ENCODE results near the gene MIPEP. TPM values are rescaled to one million over a fixed set of nuclear protein-coding genes. Genes with fewer than 3 reads are reported as not detected.
"Not testable (repeated sequence)": the region's sequence is repeated elsewhere in the genome, so short reads cannot be mapped to it uniquely, and the experiment has no call there.

The MIPEP gene
- total RNA-seq, 1 donor from 2014 or later = 6.5 TPM

DNA sequence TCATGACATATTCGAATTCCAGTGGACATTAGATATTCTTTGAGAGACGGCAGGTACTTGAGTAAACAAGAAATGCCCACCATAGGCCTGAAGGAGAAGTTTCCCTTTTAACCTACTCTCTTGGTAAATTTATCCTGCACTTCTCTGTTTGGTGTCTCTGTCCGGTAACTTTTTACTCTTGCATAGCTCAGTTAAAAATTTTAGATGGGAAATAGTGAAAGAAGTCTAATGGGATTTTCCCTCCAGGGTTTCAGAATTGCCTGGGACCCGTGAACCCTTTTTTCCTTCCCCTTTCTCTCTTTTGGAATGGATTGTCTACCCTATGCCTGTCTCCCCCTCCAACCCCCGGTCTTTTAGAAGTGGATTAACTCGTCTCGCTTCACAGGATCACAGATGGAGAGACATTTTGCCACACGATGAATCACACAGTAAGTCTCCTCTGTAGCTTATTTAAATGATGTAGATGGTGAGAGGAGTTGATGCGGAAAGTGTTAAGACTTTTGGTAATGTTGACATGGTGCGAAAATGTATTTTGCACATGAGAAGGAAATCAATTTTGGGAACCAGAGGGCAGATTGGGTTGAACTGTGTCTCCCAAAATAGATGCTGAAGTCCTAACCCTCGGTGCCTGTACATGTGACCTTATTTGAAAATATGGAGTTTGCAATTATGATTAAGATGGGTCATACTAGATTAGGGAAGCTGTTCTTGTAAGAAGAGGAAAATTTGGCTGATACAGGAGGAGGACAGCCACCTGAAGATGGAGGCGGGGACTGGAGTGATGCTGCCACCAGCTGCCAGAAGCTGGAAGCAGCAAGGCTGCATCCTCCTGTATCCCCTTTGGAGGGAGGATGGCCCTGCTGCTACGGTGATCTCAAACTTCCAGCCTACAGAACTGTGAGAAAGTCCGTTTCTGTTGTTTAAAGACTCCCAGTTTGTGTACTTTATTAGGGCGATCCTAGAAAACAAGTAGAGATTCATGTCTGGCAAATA lies 711 bp upstream of the MIPEP start:
- DNase-seq (ENCODE audit: low read depth in 2 of 2) = no peak

- not testable (repeated sequence) for DNase-seq (ENCODE audit: low read depth in 2 of 2)
Observed at GRCh38 chr13:23884361-23884760, 4.8 kb downstream of the MIPEP start.

- DNase-seq (ENCODE audit: low read depth in 2 of 2) = no peak
Observed at GRCh38 chr13:23883255-23883654, 5.9 kb downstream of the MIPEP start.

DNA sequence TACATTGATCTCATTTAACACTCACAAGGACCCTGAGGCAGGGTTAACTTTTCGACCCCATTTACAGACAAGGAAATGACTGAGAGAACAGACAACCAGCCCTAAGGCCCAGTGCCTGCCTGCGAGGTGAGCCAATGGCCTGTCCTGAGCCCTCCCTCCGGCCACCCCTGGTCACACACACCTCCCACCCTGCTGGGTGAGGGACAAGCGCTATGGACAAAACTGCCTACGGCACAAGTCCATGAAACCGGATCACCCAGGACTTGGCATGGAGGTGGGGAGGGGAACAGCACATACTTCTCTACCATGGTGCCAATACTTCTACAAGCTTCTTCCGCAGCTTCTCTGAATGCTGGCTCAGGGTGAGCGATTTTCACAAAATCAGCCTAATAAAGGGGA lies 7.8 kb downstream of the MIPEP start:
- not testable (repeated sequence) for DNase-seq (ENCODE audit: low read depth in 2 of 2)

DNA sequence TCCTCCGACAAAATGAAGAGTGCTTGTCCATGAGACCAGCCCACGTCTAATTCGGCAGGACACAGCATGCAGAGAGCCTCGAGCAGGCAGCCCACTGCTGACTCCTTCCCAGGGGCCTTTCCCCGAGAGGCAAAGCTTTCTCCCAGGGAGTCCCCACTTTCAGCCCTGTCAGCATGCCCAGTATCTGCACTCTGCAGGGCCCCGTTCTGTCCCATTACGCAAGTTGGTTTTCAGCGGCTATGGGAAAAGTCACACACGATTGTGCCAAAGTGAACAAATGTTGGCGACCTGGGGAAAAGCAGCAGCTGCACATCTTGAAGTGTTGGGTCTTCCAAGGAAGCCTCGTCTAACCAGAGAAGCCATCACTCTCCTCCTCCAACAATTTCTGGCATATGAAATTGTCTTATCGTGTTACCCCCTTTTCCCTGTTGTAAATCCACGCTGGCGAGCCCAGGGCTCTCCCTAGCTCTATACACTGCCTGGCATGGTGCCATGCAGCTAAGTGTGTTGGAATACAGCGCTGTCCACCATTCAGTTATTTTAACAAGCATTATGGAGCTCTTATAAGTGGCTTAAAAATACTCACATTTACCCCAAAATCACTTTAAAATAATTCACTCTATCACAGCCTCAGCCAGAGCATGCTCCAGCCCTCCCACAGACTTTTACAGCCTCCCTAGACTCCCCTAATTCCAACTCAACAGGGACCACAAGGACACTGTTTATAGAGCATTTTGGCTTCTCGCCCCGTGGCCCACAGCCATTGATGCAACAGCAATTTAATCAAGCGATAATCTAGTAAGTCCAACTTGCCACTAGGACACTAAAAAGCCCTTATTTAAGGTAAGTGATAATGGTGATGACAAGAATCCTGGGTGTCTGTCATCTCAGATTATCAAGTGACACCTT lies 8.5 kb downstream of the MIPEP start:
- not testable (repeated sequence) for DNase-seq (ENCODE audit: low read depth in 2 of 2)

- no peak for DNase-seq (ENCODE audit: low read depth in 2 of 2)
Observed at GRCh38 chr13:23877286-23877685, 11.9 kb downstream of the MIPEP start.

- DNase-seq (ENCODE audit: low read depth in 2 of 2) = peak; percentile 15 to 34
Observed at GRCh38 chr13:23876265-23876664, 12.9 kb downstream of the MIPEP start.

GRCh38 chr13:23871616-23872220 lies 17.5 kb downstream of the MIPEP start:
- peak; percentile 43 to 56 for DNase-seq (ENCODE audit: low read depth in 2 of 2)

DNA sequence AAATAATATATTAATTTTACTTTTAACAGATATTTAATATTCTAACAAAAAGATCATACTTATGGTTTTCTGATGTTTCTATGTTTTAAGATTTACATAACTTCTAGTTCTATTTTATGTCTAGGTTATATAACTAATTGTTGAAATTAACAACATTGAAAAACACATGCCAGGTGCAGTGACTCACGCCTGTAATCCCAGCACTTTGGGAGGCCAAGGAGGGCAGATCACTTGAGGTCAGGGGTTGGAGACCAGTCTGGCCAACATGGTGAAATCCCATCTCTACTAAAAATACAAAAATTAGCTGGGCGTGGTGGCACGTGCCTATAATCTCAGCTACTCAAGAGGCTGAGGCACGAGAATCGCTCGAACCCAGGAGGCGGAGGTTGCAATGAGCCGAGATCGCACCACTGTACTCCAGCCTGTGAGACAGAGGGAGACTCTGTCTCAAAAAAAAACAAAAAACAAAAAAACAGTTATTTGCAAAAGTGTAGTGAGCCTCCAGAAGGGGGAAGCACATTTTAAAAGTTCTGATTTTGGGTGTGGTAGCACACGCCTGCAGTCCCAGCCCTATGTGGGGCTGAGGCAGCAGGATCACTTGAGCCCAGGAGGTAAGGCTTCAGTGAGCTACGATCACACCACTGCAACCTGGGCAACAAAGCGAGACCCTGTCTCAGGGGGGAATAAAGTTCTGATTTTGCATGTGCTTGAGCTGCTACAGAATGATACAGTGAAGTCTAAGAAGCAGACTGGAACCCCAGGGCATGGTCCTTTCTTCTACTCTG lies 18.7 kb downstream of the MIPEP start:
- no peak for DNase-seq (ENCODE audit: low read depth in 2 of 2)

- DNase-seq (ENCODE audit: low read depth in 2 of 2) = peak in 1 of 2 donors; percentile 76
Observed at GRCh38 chr13:23868521-23868920, 20.7 kb downstream of the MIPEP start.

DNA sequence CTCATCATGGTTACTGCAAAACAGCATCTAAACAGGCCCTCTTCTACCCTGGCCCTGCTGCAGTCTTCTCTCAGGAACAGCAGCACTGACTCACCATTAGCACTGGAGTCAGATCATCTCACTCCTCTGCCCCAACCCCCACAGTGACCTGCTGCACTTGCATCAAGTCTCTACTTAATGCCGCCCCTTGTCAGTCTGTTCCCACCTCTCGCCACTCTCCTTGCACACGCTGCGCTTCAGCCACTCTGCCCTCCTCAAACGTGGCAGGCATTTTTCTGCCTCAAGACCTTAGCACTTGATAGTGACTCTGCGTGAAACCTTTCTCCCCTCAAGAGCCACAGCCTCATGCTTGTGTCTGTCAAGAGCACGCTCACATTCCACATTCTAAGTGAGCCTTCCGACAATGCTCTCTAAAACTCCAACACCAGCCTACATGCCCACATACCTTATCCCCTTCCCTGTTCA lies 22.1 kb downstream of the MIPEP start:
- DNase-seq (ENCODE audit: low read depth in 2 of 2) = peak in 1 of 2 donors; percentile 79

- DNase-seq (ENCODE audit: low read depth in 2 of 2) = peak in 1 of 2 donors; percentile 35
Observed at GRCh38 chr13:23866420-23867026, 22.7 kb downstream of the MIPEP start.

GRCh38 chr13:23865906-23866305 lies 23.3 kb downstream of the MIPEP start:
- DNase-seq (ENCODE audit: low read depth in 2 of 2) = no peak

- no peak for DNase-seq (ENCODE audit: low read depth in 2 of 2)
Observed at GRCh38 chr13:23865026-23865425, 24.2 kb downstream of the MIPEP start.

GRCh38 chr13:23861310-23861709 lies 27.9 kb downstream of the MIPEP start:
- DNase-seq (ENCODE audit: low read depth in 2 of 2) = no peak

DNA sequence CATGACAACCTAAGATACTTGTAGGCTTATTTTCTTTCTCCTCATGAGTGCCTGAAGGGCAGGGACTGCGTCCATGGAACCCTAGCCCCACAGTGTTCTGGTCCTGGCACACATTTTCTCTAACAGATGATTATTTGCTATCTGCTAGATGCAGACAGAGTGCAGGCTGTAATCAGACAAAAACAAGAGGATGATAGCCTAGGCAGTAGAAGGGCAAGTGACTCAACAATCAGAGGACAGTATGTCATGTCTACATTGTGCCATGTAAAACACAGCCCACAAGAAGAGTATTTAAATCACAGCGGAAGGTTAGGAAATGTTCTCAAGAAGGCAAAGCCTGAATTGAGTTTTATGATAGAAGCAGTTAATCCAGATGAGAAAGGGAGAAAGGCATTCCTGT lies 29.3 kb downstream of the MIPEP start:
- DNase-seq (ENCODE audit: low read depth in 2 of 2) = no peak

DNA sequence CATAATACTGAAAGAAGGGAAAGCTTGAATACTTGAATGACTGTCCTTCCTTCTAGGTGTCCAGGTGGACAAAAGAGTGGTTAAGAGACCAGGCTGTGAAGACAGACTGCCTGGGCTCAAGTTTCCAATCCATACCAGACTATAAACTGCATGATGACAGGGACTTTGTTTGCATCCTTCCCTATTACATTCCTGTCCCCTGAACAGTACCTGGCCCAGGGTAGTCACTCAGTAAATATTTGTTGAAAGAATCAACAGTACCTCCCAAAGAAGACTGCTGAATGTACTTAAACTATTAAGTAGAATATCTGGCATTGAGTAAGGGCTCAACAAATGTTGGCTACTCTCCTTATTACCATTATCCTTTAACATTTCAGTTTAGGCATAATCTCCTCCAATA lies 29.7 kb downstream of the MIPEP start:
- DNase-seq (ENCODE audit: low read depth in 2 of 2) = no peak

DNA sequence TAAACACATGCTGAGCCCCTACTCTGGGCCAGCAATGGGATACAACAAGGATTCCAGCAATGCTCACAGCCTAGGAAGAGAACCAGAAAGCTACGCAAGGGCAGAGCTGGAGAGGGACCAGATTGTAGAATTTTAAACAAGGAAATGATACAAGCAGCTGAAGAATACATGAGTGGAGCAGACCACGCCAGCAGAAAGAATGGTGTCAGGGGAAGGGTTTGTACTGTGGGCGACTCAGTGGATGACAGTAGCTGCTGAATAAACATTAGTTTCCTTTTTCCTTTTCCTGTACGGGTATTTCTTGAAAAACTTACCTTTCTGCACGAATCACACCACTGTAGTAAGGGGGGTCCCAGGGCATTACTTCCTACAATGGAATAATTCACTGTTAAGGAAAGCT lies 30.7 kb downstream of the MIPEP start:
- DNase-seq (ENCODE audit: low read depth in 2 of 2) = peak; percentile 57 to 70

DNA sequence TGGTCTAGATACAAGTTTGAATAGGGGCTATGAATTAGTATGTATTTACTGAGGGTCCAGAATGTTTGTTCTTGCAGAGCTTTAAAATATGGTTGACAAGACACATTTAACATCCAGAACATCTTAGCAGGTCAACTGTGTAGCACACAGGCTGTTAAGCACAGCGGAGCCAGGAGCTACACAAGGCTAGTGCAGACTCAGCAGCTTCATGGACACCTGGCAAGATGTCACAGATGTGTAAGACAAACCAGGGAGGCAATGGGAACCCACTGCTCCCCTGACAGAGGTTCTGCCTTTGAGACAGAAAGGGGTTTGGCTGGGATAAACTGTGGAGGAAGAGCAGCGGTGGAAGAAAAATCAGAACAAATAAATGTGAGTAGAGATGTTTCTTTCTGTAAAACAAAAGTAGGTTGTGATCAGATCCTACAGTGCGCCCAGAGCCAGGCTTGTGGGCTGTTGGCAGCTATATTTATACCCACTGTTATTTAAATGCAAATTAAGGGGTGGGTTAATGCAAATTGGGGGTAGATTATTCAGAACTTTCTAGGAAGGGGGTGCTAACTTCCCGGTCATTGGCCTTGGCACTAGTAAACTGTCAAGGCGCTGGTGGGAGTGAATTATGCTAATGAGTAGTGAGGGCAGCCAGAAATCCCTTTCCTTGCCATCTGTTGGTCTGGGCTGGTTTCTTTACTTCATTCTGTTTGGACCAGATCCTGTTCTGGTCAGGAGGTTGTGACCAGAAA lies 33.0 kb downstream of the MIPEP start:
- DNase-seq (ENCODE audit: low read depth in 2 of 2) = no peak

GRCh38 chr13:23855360-23855759 lies 33.8 kb downstream of the MIPEP start:
- DNase-seq (ENCODE audit: low read depth in 2 of 2) = no peak

Data from lung microvascular endothelial cell (primary cell).